ENCODE measurements around the gene DMD.

Gene DMD

GRCh38 chrX:32867781-32868523 is 343.4 kb downstream of the DMD start:
- Histone ChIP-seq H2BK120ac (ENCODE audit: insufficient read depth, low read length, poor library complexity) (no peak overlapping the region), H3K18ac (ENCODE audit: low read length) (no peak overlapping the region), H3K9ac (ENCODE audit: low read length) (no peak overlapping the region), H2AFZ (ENCODE audit: insufficient read depth, low read length, poor library complexity) (no peak overlapping the region), H2BK12ac (ENCODE audit: low read length) (no peak overlapping the region), H3K9me3 (ENCODE audit: insufficient read depth, low read depth, low read length) (no peaks in the 10 kb centered on the region), H3K4me3 (ENCODE audit: low read depth, low read length) (no peak overlapping the region), H3K4ac (ENCODE audit: low read depth, low read length) (no peak overlapping the region), H3K23ac (ENCODE audit: low read length) (no peak overlapping the region), H3K27ac (ENCODE audit: low read depth, low read length) (no peak overlapping the region), H2AK5ac (ENCODE audit: low read length) (no peak overlapping the region), H4K8ac (ENCODE audit: low read depth, low read length) (no peak overlapping the region), H3K14ac (ENCODE audit: low read length) (no peak overlapping the region), H3K79me2 (ENCODE audit: control insufficient read depth, insufficient read depth, low read length, poor library complexity) (no peaks in the 10 kb centered on the region), H3K27me3 (ENCODE audit: insufficient read depth, low read length) (no peaks in the 10 kb centered on the region), H3K79me1 (ENCODE audit: low read length) (no peaks in the 10 kb centered on the region), H3K36me3 (ENCODE audit: control insufficient read depth in 1 of 2, insufficient read depth in 2 of 2, low read length in 2 of 2) (no peaks in the 10 kb centered on the region), H4K91ac (ENCODE audit: low read depth, low read length) (no peak overlapping the region), H2BK5ac (ENCODE audit: low read depth, low read length, poor library complexity) (no peak overlapping the region), H3K4me1 (ENCODE audit: control insufficient read depth in 1 of 2, insufficient read depth in 2 of 2, low read length in 2 of 2) (no peaks in the 10 kb centered on the region), H3K4me2 (ENCODE audit: low read length) (no peak overlapping the region), H4K12ac (ENCODE audit: low read depth, low read length) (no peak overlapping the region)
- DNase-seq = no peak
- no CpG with 5 or more reads among the region's 17 CpGs for WGBS (ENCODE audit: extremely low coverage, insufficient coverage, insufficient read length)

GRCh38 chrX:32852203-32852602 is 359.1 kb downstream of the DMD start:
- no peak overlapping the region for H3K23ac ChIP-seq (ENCODE audit: low read length)
- no peaks in the 10 kb centered on the region for H3K79me1 ChIP-seq (ENCODE audit: low read length)
- no peak overlapping the region for H2AFZ ChIP-seq (ENCODE audit: insufficient read depth, low read length, poor library complexity)
- H3K14ac ChIP-seq (ENCODE audit: low read length) = no peak overlapping the region
- DNase-seq = no peak
- H3K79me2 ChIP-seq (ENCODE audit: control insufficient read depth, insufficient read depth, low read length, poor library complexity) = no peaks in the 10 kb centered on the region
- H2AK5ac ChIP-seq (ENCODE audit: low read length) = no peak overlapping the region
- H3K36me3 ChIP-seq (ENCODE audit: control insufficient read depth in 1 of 2, insufficient read depth in 2 of 2, low read length in 2 of 2) = no peaks in the 10 kb centered on the region
- no peak overlapping the region for H4K8ac ChIP-seq (ENCODE audit: low read depth, low read length)
- no peak overlapping the region for H2BK5ac ChIP-seq (ENCODE audit: low read depth, low read length, poor library complexity)
- no CpG with 5 or more reads among the region's 1 CpG for WGBS (ENCODE audit: extremely low coverage, insufficient coverage, insufficient read length)
- H3K27me3 ChIP-seq (ENCODE audit: insufficient read depth, low read length) = no peaks in the 10 kb centered on the region
- no peak overlapping the region for H4K91ac ChIP-seq (ENCODE audit: low read depth, low read length)
- H3K4me2 ChIP-seq (ENCODE audit: low read length) = no peak overlapping the region
- H2BK12ac ChIP-seq (ENCODE audit: low read length) = no peak overlapping the region
- H3K4ac ChIP-seq (ENCODE audit: low read depth, low read length) = no peak overlapping the region
- no peak overlapping the region for H2BK120ac ChIP-seq (ENCODE audit: insufficient read depth, low read length, poor library complexity)
- H4K12ac ChIP-seq (ENCODE audit: low read depth, low read length) = peak overlapping the region; percentile 18
- H3K18ac ChIP-seq (ENCODE audit: low read length) = no peak overlapping the region
- no peak overlapping the region for H3K27ac ChIP-seq (ENCODE audit: low read depth, low read length)
- H3K4me1 ChIP-seq (ENCODE audit: control insufficient read depth in 1 of 2, insufficient read depth in 2 of 2, low read length in 2 of 2) = no peaks in the 10 kb centered on the region
- H3K9me3 ChIP-seq (ENCODE audit: insufficient read depth, low read depth, low read length) = no peaks in the 10 kb centered on the region
- H3K4me3 ChIP-seq (ENCODE audit: low read depth, low read length) = no peak overlapping the region
- no peak overlapping the region for H3K9ac ChIP-seq (ENCODE audit: low read length)

- H2AFZ ChIP-seq (ENCODE audit: insufficient read depth, low read length, poor library complexity) = no peak overlapping the region
- H3K4me3 ChIP-seq (ENCODE audit: low read depth, low read length) = no peak overlapping the region
- no peak overlapping the region for H2AK5ac ChIP-seq (ENCODE audit: low read length)
- no peak overlapping the region for H3K27ac ChIP-seq (ENCODE audit: low read depth, low read length)
- no peaks in the 10 kb centered on the region for H3K27me3 ChIP-seq (ENCODE audit: insufficient read depth, low read length)
- no peaks in the 10 kb centered on the region for H3K9me3 ChIP-seq (ENCODE audit: insufficient read depth, low read depth, low read length)
- no peak overlapping the region for H4K12ac ChIP-seq (ENCODE audit: low read depth, low read length)
- no peak overlapping the region for H3K9ac ChIP-seq (ENCODE audit: low read length)
- H4K91ac ChIP-seq (ENCODE audit: low read depth, low read length) = no peak overlapping the region
- no peak overlapping the region for H2BK5ac ChIP-seq (ENCODE audit: low read depth, low read length, poor library complexity)
- no peak overlapping the region for H3K18ac ChIP-seq (ENCODE audit: low read length)
- H3K23ac ChIP-seq (ENCODE audit: low read length) = no peak overlapping the region
- H3K14ac ChIP-seq (ENCODE audit: low read length) = no peak overlapping the region
- no peak overlapping the region for H2BK120ac ChIP-seq (ENCODE audit: insufficient read depth, low read length, poor library complexity)
- H3K79me2 ChIP-seq (ENCODE audit: control insufficient read depth, insufficient read depth, low read length, poor library complexity) = no peaks in the 10 kb centered on the region
- no peak overlapping the region for H4K8ac ChIP-seq (ENCODE audit: low read depth, low read length)
- no peaks in the 10 kb centered on the region for H3K79me1 ChIP-seq (ENCODE audit: low read length)
- no peaks in the 10 kb centered on the region for H3K36me3 ChIP-seq (ENCODE audit: control insufficient read depth in 1 of 2, insufficient read depth in 2 of 2, low read length in 2 of 2)
- no CpG with 5 or more reads among the region's 5 CpGs for WGBS (ENCODE audit: extremely low coverage, insufficient coverage, insufficient read length)
- no peak overlapping the region for H2BK12ac ChIP-seq (ENCODE audit: low read length)
- DNase-seq = no peak
- H3K4me2 ChIP-seq (ENCODE audit: low read length) = no peak overlapping the region
- H3K4me1 ChIP-seq (ENCODE audit: control insufficient read depth in 1 of 2, insufficient read depth in 2 of 2, low read length in 2 of 2) = no peaks in the 10 kb centered on the region
- no peak overlapping the region for H3K4ac ChIP-seq (ENCODE audit: low read depth, low read length)
These were observed 359.8 kb downstream of the DMD start for GRCh38 chrX:32851556-32851955.

- H3K79me1 ChIP-seq (ENCODE audit: low read length) = no peaks in the 10 kb centered on the region
- no peak overlapping the region for H3K23ac ChIP-seq (ENCODE audit: low read length)
- H3K36me3 ChIP-seq (ENCODE audit: control insufficient read depth in 1 of 2, insufficient read depth in 2 of 2, low read length in 2 of 2) = no peaks in the 10 kb centered on the region
- H3K27ac ChIP-seq (ENCODE audit: low read depth, low read length) = no peak overlapping the region
- no peak overlapping the region for H3K14ac ChIP-seq (ENCODE audit: low read length)
- H2BK5ac ChIP-seq (ENCODE audit: low read depth, low read length, poor library complexity) = no peak overlapping the region
- H4K91ac ChIP-seq (ENCODE audit: low read depth, low read length) = no peak overlapping the region
- H3K4me3 ChIP-seq (ENCODE audit: low read depth, low read length) = no peak overlapping the region
- H4K12ac ChIP-seq (ENCODE audit: low read depth, low read length) = no peak overlapping the region
- H2AK5ac ChIP-seq (ENCODE audit: low read length) = no peak overlapping the region
- no peak for DNase-seq
- no peak overlapping the region for H2BK120ac ChIP-seq (ENCODE audit: insufficient read depth, low read length, poor library complexity)
- WGBS (ENCODE audit: extremely low coverage, insufficient coverage, insufficient read length) = no CpG with 5 or more reads among the region's 5 CpGs
- H3K4me1 ChIP-seq (ENCODE audit: control insufficient read depth in 1 of 2, insufficient read depth in 2 of 2, low read length in 2 of 2) = no peaks in the 10 kb centered on the region
- no peaks in the 10 kb centered on the region for H3K9me3 ChIP-seq (ENCODE audit: insufficient read depth, low read depth, low read length)
- H3K4me2 ChIP-seq (ENCODE audit: low read length) = no peak overlapping the region
- no peaks in the 10 kb centered on the region for H3K27me3 ChIP-seq (ENCODE audit: insufficient read depth, low read length)
- H3K18ac ChIP-seq (ENCODE audit: low read length) = no peak overlapping the region
- no peak overlapping the region for H3K4ac ChIP-seq (ENCODE audit: low read depth, low read length)
- no peak overlapping the region for H2BK12ac ChIP-seq (ENCODE audit: low read length)
- no peak overlapping the region for H2AFZ ChIP-seq (ENCODE audit: insufficient read depth, low read length, poor library complexity)
- H3K79me2 ChIP-seq (ENCODE audit: control insufficient read depth, insufficient read depth, low read length, poor library complexity) = no peaks in the 10 kb centered on the region
- no peak overlapping the region for H4K8ac ChIP-seq (ENCODE audit: low read depth, low read length)
- no peak overlapping the region for H3K9ac ChIP-seq (ENCODE audit: low read length)
These were observed 363.4 kb downstream of the DMD start for GRCh38 chrX:32847921-32848320.

Data from trophoblast cell (in vitro differentiated cells and primary cell).